SK-N-SH treated with all-trans-retinoic acid at 6 μM for 48 hours (cell line): ENCODE data around the gene ZMIZ1.
A peak's percentile ranks its signal among the peaks of the same experiment; 100 is the strongest.

Source experiments
- ATAC-seq: fragments of 200-7000 bp; cut with Tn5 transposase; 3 replicates; pipeline ENCODE4 v1.9.1; 2020; ENCODE audit warnings: mild to moderate bottlenecking, moderate library complexity
- ARNTL ChIP-seq: fragments of 450-650 bp; formaldehyde crosslinking; IDR thresholded peaks from 2 replicates; pipeline ENCODE4 v1.5.0; 2020; ENCODE audit warnings: low read depth, mild to moderate bottlenecking, moderate library complexity, borderline replicate concordance
- CSDC2 ChIP-seq: fragments of 250-450 bp; sonication (Bioruptor Pico); IDR thresholded peaks from 2 replicates; pipeline ENCODE4 v1.5.0; 2020; ENCODE audit warnings: mild to moderate bottlenecking, moderate library complexity
- ESRRG ChIP-seq: fragments of 250-450 bp; sonication (Bioruptor Pico); IDR thresholded peaks from 2 replicates; pipeline ENCODE4 v1.6.1; 2021; ENCODE audit warnings: mild to moderate bottlenecking
- GLIS3 ChIP-seq: fragments of 250-450 bp; sonication (Bioruptor Pico); IDR thresholded peaks from 2 replicates; pipeline ENCODE4 v1.5.0; 2020; ENCODE audit warnings: mild to moderate bottlenecking, moderate library complexity
- ISL1 ChIP-seq: fragments of 250-450 bp; sonication (Bioruptor Pico); IDR thresholded peaks from 2 replicates; pipeline ENCODE4 v2.1.2; 2022; ENCODE audit warnings: mild to moderate bottlenecking, moderate library complexity
- OSR1 ChIP-seq: fragments of 250-450 bp; sonication (Bioruptor Pico); IDR thresholded peaks from 2 replicates; pipeline ENCODE4 v1.8.0; 2022; ENCODE audit warnings: moderate library complexity, mild to moderate bottlenecking, inconsistent platforms
- PPARA ChIP-seq: fragments of 250-450 bp; sonication (Bioruptor Pico); IDR thresholded peaks from 2 replicates; pipeline ENCODE4 v1.5.0; 2020; ENCODE audit warnings: mild to moderate bottlenecking, borderline replicate concordance
- SNAI2 ChIP-seq: fragments of 250-450 bp; sonication (Bioruptor Pico); IDR thresholded peaks from 2 replicates; pipeline ENCODE4 v1.5.0; 2020; ENCODE audit warnings: mild to moderate bottlenecking, moderate library complexity
- TCF4 ChIP-seq: fragments of 250-450 bp; sonication (Bioruptor Pico); IDR thresholded peaks from 2 replicates; pipeline ENCODE4 v1.8.0; 2021; ENCODE audit warnings: mild to moderate bottlenecking, moderate library complexity, borderline replicate concordance
- TOX ChIP-seq: fragments of 250-450 bp; sonication (Bioruptor Pico); IDR thresholded peaks from 2 replicates; pipeline ENCODE4 v1.8.0; 2021; ENCODE audit warnings: mild to moderate bottlenecking, moderate library complexity, borderline replicate concordance
- ZC3H10 ChIP-seq: fragments of 250-450 bp; sonication (Bioruptor Pico); IDR thresholded peaks from 2 replicates; pipeline ENCODE4 v1.5.1; 2021; ENCODE audit warnings: mild to moderate bottlenecking, moderate library complexity
- ZFP3 ChIP-seq: fragments of 250-450 bp; sonication (Bioruptor Pico); IDR thresholded peaks from 2 replicates; pipeline ENCODE4 v1.5.0; 2020; ENCODE audit warnings: mild to moderate bottlenecking, moderate library complexity
- ZFP30 ChIP-seq: fragments of 450-650 bp; formaldehyde crosslinking; IDR thresholded peaks from 2 replicates; pipeline ENCODE4 v1.5.0; 2022; ENCODE audit warnings: mild to moderate bottlenecking, moderate library complexity
- ZNF565 ChIP-seq: fragments of 450-650 bp; formaldehyde crosslinking; conservative IDR thresholded peaks from 2 replicates; pipeline ENCODE4 v1.5.0; 2020; ENCODE audit warnings: low read depth, mild to moderate bottlenecking, moderate library complexity
- ZNF70 ChIP-seq: fragments of 450-650 bp; formaldehyde crosslinking; IDR thresholded peaks from 2 replicates; pipeline ENCODE4 v1.5.0; 2020; ENCODE audit warnings: mild to moderate bottlenecking, moderate library complexity
- ZNF8 ChIP-seq: fragments of 450-650 bp; formaldehyde crosslinking; IDR thresholded peaks from 2 replicates; pipeline ENCODE4 v1.5.0; 2020; ENCODE audit warnings: mild to moderate bottlenecking, moderate library complexity
- TF ChIP-seq, protein P1 (sequence below): fragments of 250-450 bp; sonication (Bioruptor Pico); IDR thresholded peaks from 2 replicates; pipeline ENCODE4 v1.8.0; 2021; ENCODE audit warnings: low read depth, mild to moderate bottlenecking, moderate library complexity, borderline replicate concordance
- TF ChIP-seq, protein P2 (sequence below): fragments of 250-450 bp; sonication (Bioruptor Pico); IDR thresholded peaks from 2 replicates; pipeline ENCODE4 v1.5.1; 2021; ENCODE audit warnings: mild to moderate bottlenecking, moderate library complexity
- TF ChIP-seq, protein P3 (sequence below): fragments of 250-450 bp; sonication (Bioruptor Pico); IDR thresholded peaks from 2 replicates; pipeline ENCODE4 v1.5.1; 2020; ENCODE audit warnings: low read depth, mild to moderate bottlenecking, moderate library complexity
- TF ChIP-seq, protein P4 (sequence below): fragments of 250-450 bp; sonication (Bioruptor Pico); IDR thresholded peaks from 2 replicates; pipeline ENCODE4 v1.5.0; 2020; ENCODE audit warnings: mild to moderate bottlenecking, moderate library complexity
- TF ChIP-seq, protein P5 (sequence below): fragments of 250-450 bp; sonication (Bioruptor Pico); IDR thresholded peaks from 2 replicates; pipeline ENCODE4 v1.8.0; 2020; ENCODE audit warnings: mild to moderate bottlenecking, moderate library complexity, borderline replicate concordance

Gene ZMIZ1

DNA sequence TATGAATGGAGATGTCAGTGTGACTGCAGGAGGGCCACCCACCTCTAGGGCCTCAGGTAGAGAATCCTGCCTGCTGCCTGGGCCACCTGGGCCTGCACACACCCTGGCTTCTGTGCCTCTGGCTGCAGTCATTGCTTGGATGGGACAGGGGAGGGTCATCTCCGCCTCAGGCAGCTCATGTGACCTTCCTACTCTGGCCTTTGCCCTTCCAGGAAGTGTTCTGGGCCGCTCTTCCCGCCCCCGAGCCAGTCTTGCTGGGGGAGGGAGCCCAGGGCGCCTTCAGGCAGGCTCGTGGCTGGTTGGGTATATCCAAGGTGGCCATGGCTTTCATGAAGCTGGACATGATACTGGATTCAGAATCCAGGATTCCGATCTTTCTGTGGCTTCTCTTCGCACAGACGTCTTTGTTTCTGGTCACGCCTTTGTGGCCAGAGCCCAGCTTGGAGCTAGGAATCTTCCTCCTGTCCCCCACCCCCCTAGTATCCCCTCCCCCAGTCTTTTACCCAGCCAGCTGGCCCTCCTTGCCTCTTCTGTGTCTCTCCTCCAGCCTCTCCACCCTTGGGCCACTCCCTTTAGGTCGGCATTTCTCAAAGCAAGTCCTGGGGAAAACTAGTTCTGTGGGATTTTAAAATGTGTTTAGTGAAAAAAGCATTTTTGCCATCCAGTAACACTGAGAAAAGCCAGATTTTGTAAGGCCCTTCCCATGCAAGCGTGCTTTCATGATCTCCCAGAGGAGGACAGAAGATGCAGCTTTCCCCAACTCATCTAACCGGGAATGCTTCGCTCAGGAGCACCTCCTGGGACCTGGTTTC lies 119.6 kb downstream of the ZMIZ1 start:
- TF ChIP-seq ZFP3 (CRISPR knock-in tag) = no peak
- no peak for ATAC-seq

DNA sequence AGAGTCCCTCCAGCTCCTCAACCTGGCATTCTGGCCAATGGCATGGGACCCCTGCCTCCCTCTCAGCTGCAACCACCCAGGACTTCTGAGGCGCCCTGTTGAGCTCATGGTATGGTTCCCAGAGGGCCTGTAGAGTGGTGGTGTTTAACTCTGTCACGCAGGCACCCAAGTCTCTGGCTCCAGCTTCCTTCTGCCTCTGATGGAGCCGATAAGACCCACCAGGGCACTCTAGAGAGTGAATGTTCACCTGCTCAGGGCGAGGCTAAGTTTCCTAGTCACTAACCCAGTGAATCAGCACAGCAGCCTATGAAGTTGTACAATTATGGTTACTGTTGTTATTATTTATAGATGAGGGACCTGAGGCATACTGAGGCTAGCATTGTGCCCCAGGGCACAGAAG lies 120.4 kb downstream of the ZMIZ1 start:
- TF ChIP-seq SNAI2 (CRISPR knock-in tag) = no peak
- no peak for TF ChIP-seq CSDC2 (CRISPR knock-in tag)
- TF ChIP-seq, protein P1, sequence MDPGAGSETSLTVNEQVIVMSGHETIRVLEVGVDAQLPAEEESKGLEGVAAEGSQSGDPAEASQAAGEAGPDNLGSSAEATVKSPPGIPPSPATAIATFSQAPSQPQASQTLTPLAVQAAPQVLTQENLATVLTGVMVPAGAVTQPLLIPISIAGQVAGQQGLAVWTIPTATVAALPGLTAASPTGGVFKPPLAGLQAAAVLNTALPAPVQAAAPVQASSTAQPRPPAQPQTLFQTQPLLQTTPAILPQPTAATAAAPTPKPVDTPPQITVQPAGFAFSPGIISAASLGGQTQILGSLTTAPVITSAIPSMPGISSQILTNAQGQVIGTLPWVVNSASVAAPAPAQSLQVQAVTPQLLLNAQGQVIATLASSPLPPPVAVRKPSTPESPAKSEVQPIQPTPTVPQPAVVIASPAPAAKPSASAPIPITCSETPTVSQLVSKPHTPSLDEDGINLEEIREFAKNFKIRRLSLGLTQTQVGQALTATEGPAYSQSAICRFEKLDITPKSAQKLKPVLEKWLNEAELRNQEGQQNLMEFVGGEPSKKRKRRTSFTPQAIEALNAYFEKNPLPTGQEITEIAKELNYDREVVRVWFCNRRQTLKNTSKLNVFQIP (CRISPR knock-in tag) = no peak
- TF ChIP-seq TCF4 (CRISPR knock-in tag) = no peak
- no peak for TF ChIP-seq ZC3H10 (CRISPR knock-in tag)
- TF ChIP-seq ZFP3 (CRISPR knock-in tag) = no peak
- no peak for TF ChIP-seq ARNTL (CRISPR knock-in tag)
- TF ChIP-seq PPARA = no peak
- no peak for TF ChIP-seq ZNF8
- TF ChIP-seq, all 23 proteins: peak for 0
- no peak for ATAC-seq

DNA sequence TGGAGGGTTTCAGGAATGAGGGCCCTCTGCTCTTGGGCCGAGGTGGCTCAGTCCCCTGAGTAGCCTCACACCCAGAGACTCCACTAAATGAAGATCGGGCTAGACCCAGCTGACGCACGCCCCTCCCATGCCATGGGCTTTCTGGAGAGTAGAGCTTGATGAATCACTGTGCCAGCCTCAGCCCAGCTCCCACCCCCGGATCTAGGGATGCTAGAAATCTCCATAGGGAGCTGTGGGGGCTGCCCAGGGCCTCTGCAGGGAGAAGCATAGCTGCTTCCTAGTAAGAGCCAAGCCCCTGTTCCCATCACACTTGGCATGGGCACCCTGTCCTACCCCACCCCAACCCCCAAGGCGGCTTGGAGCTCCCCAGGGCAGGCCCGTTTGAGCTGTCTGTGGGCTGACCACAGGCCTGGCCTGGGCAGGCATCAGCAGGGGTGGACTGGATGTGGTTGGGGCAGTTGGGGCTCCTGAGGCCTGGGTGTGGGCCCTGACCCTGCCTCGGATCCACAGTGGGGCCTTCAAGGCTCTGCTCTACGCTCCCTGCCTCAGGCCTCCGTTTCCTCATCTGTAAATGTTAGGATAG lies 121.2 kb downstream of the ZMIZ1 start:
- ATAC-seq = peak; percentile 55
- TF ChIP-seq ZFP3 (CRISPR knock-in tag) (no peak), ZFP30 (CRISPR knock-in tag) (no peak), PPARA (no peak), ARNTL (CRISPR knock-in tag) (no peak), ESRRG (CRISPR knock-in tag) (no peak), ZC3H10 (CRISPR knock-in tag) (no peak), GLIS3 (CRISPR knock-in tag) (no peak), OSR1 (CRISPR knock-in tag) (no peak), SNAI2 (CRISPR knock-in tag) (no peak), ZNF8 (no peak), ZNF565 (CRISPR knock-in tag) (no peak), TCF4 (CRISPR knock-in tag) (no peak), ZNF70 (CRISPR knock-in tag) (no peak), TOX (CRISPR knock-in tag) (no peak), ISL1 (no peak)
- TF ChIP-seq, protein P2, sequence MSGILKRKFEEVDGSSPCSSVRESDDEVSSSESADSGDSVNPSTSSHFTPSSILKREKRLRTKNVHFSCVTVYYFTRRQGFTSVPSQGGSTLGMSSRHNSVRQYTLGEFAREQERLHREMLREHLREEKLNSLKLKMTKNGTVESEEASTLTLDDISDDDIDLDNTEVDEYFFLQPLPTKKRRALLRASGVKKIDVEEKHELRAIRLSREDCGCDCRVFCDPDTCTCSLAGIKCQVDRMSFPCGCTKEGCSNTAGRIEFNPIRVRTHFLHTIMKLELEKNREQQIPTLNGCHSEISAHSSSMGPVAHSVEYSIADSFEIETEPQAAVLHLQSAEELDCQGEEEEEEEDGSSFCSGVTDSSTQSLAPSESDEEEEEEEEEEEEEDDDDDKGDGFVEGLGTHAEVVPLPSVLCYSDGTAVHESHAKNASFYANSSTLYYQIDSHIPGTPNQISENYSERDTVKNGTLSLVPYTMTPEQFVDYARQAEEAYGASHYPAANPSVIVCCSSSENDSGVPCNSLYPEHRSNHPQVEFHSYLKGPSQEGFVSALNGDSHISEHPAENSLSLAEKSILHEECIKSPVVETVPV (CRISPR knock-in tag) = no peak
- TF ChIP-seq, protein P1 (CRISPR knock-in tag) = no peak
- TF ChIP-seq, protein P3, sequence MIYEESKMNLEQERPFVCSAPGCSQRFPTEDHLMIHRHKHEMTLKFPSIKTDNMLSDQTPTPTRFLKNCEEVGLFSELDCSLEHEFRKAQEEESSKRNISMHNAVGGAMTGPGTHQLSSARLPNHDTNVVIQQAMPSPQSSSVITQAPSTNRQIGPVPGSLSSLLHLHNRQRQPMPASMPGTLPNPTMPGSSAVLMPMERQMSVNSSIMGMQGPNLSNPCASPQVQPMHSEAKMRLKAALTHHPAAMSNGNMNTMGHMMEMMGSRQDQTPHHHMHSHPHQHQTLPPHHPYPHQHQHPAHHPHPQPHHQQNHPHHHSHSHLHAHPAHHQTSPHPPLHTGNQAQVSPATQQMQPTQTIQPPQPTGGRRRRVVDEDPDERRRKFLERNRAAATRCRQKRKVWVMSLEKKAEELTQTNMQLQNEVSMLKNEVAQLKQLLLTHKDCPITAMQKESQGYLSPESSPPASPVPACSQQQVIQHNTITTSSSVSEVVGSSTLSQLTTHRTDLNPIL (CRISPR knock-in tag) = no peak
- TF ChIP-seq, protein P4, sequence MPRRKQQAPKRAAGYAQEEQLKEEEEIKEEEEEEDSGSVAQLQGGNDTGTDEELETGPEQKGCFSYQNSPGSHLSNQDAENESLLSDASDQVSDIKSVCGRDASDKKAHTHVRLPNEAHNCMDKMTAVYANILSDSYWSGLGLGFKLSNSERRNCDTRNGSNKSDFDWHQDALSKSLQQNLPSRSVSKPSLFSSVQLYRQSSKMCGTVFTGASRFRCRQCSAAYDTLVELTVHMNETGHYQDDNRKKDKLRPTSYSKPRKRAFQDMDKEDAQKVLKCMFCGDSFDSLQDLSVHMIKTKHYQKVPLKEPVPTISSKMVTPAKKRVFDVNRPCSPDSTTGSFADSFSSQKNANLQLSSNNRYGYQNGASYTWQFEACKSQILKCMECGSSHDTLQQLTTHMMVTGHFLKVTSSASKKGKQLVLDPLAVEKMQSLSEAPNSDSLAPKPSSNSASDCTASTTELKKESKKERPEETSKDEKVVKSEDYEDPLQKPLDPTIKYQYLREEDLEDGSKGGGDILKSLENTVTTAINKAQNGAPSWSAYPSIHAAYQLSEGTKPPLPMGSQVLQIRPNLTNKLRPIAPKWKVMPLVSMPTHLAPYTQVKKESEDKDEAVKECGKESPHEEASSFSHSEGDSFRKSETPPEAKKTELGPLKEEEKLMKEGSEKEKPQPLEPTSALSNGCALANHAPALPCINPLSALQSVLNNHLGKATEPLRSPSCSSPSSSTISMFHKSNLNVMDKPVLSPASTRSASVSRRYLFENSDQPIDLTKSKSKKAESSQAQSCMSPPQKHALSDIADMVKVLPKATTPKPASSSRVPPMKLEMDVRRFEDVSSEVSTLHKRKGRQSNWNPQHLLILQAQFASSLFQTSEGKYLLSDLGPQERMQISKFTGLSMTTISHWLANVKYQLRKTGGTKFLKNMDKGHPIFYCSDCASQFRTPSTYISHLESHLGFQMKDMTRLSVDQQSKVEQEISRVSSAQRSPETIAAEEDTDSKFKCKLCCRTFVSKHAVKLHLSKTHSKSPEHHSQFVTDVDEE (CRISPR knock-in tag) = no peak
- TF ChIP-seq, protein P5, sequence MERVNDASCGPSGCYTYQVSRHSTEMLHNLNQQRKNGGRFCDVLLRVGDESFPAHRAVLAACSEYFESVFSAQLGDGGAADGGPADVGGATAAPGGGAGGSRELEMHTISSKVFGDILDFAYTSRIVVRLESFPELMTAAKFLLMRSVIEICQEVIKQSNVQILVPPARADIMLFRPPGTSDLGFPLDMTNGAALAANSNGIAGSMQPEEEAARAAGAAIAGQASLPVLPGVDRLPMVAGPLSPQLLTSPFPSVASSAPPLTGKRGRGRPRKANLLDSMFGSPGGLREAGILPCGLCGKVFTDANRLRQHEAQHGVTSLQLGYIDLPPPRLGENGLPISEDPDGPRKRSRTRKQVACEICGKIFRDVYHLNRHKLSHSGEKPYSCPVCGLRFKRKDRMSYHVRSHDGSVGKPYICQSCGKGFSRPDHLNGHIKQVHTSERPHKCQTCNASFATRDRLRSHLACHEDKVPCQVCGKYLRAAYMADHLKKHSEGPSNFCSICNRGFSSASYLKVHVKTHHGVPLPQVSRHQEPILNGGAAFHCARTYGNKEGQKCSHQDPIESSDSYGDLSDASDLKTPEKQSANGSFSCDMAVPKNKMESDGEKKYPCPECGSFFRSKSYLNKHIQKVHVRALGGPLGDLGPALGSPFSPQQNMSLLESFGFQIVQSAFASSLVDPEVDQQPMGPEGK = no peak
